ENCODE measurements around the gene NDE1. TPM values are rescaled to one million over a fixed set of nuclear protein-coding genes. Genes with fewer than 3 reads are reported as not detected.
"Not testable (repeated sequence)": the region's sequence is repeated elsewhere in the genome, so short reads cannot be mapped to it uniquely, and the experiment has no call there.

The NDE1 gene
- total RNA-seq, 1 donor from 2014 or later: 55.0 TPM

DNA sequence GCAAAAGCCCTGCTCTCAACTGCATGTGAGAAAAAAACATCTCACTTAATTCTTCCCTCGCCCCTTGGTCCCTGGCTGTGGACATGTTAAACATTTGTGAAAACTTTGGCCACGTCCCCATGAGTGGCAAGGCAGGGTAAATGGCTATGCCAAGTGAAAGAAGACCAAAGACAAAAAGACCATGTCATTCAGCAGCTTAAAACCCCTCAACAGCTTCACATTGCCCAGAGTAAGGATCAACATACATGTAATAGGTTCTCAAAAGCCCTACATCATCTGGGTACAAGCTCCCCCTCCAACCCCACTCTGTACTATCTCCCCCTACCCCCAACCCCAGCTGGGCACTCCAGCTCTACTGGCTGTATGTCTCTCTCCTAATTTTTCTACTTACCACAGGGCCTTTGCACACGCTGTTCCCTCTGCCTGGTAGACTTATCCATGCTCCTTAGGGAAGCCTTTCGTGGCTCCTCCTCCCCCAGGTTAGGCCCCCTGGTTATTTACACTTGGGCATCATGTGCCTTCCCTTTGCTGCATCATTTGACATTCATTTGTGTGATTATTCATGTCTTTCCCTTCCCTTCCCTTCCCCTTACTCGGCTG, 75.7 kb downstream of the NDE1 start:
- Histone ChIP-seq H3K27ac (no peak overlapping the region), H3K4me1 (no peaks in the 10 kb centered on the region), H3K36me3 (peaks cover 0 to 57% of the 10 kb centered on the region in 2 donors), H3K9me3 (no peaks in the 10 kb centered on the region), H3K4me3 (no peak overlapping the region), H3K27me3 (no peaks in the 10 kb centered on the region)
- intact Hi-C loops (cut with DNase I): no loop called here
- TF ChIP-seq, protein P1, sequence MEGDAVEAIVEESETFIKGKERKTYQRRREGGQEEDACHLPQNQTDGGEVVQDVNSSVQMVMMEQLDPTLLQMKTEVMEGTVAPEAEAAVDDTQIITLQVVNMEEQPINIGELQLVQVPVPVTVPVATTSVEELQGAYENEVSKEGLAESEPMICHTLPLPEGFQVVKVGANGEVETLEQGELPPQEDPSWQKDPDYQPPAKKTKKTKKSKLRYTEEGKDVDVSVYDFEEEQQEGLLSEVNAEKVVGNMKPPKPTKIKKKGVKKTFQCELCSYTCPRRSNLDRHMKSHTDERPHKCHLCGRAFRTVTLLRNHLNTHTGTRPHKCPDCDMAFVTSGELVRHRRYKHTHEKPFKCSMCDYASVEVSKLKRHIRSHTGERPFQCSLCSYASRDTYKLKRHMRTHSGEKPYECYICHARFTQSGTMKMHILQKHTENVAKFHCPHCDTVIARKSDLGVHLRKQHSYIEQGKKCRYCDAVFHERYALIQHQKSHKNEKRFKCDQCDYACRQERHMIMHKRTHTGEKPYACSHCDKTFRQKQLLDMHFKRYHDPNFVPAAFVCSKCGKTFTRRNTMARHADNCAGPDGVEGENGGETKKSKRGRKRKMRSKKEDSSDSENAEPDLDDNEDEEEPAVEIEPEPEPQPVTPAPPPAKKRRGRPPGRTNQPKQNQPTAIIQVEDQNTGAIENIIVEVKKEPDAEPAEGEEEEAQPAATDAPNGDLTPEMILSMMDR (IDR thresholded peaks at IDR 0.05): no peak
- no peak for TF ChIP-seq POLR2A (IDR thresholded peaks at IDR 0.05)
- no peak for TF ChIP-seq POLR2AphosphoS5 (IDR thresholded peaks at IDR 0.05; ENCODE audit: insufficient read depth in 1 of 2, low read depth in 1 of 2)
- DNase-seq (ENCODE audit: extremely low spot score in 2 of 2): no peak

GRCh38 chr16:15726715-15727114, 76.7 kb downstream of the NDE1 start:
- no peak for DNase-seq (ENCODE audit: extremely low spot score in 2 of 2)
- no peaks in the 10 kb centered on the region for H3K9me3 ChIP-seq
- intact Hi-C loops (cut with DNase I): no loop called here
- H3K36me3 ChIP-seq: peaks cover 0 to 47% of the 10 kb centered on the region in 2 donors
- H3K27ac ChIP-seq: no peak overlapping the region
- TF ChIP-seq POLR2A (IDR thresholded peaks at IDR 0.05) (no peak), POLR2AphosphoS5 (IDR thresholded peaks at IDR 0.05; ENCODE audit: insufficient read depth in 1 of 2, low read depth in 1 of 2) (no peak)
- TF ChIP-seq, protein P1 (IDR thresholded peaks at IDR 0.05): no peak
- H3K27me3 ChIP-seq: no peaks in the 10 kb centered on the region
- H3K4me1 ChIP-seq: no peaks in the 10 kb centered on the region
- no peak overlapping the region for H3K4me3 ChIP-seq

DNA sequence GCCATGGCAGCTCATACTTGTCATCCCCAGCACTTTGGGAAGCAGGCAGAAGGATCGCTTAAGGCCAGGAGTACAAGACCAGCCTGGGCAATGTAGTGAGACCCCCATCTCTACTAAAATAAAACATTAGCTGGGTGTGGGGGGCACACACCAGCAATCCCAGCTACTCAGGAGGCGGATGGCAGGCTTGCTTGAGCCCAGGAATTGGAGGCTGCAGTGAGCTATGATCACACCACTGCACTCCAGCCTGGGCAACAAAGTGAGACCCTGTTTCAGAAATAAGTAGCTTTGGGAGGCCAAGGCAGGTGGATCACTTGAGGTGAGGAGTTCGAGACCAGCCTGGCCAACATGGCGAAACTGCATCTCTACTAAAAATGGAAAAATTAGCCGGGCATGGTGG, 77.7 kb downstream of the NDE1 start:
- H3K27ac ChIP-seq; H3K9me3 ChIP-seq; H3K27me3 ChIP-seq; H3K4me3 ChIP-seq; intact Hi-C loops (cut with DNase I); H3K4me1 ChIP-seq; DNase-seq (ENCODE audit: extremely low spot score in 2 of 2): not testable (repeated sequence)
- H3K36me3 ChIP-seq: peaks cover 0 to 47% of the 10 kb centered on the region in 2 donors

- no peak overlapping the region for H3K27ac ChIP-seq
- no peak for DNase-seq (ENCODE audit: extremely low spot score in 2 of 2)
- H3K27me3 ChIP-seq: no peaks in the 10 kb centered on the region
- peaks cover 0 to 48% of the 10 kb centered on the region in 2 donors for H3K36me3 ChIP-seq
- no peaks in the 10 kb centered on the region for H3K4me1 ChIP-seq
- no peak overlapping the region for H3K4me3 ChIP-seq
- intact Hi-C loops (cut with DNase I): no loop called here
- TF ChIP-seq, protein P1 (IDR thresholded peaks at IDR 0.05): no peak
- TF ChIP-seq POLR2AphosphoS5 (IDR thresholded peaks at IDR 0.05; ENCODE audit: insufficient read depth in 1 of 2, low read depth in 1 of 2): no peak
- no peak for TF ChIP-seq POLR2A (IDR thresholded peaks at IDR 0.05)
- no peaks in the 10 kb centered on the region for H3K9me3 ChIP-seq
Observed at GRCh38 chr16:15729152-15729551, 79.1 kb downstream of the NDE1 start.

- H3K27ac ChIP-seq: no peak overlapping the region
- TF ChIP-seq, protein P1 (IDR thresholded peaks at IDR 0.05): no peak
- no peak for TF ChIP-seq POLR2AphosphoS5 (IDR thresholded peaks at IDR 0.05; ENCODE audit: insufficient read depth in 1 of 2, low read depth in 1 of 2)
- TF ChIP-seq POLR2A (IDR thresholded peaks at IDR 0.05): no peak
- no peak for DNase-seq (ENCODE audit: extremely low spot score in 2 of 2)
- no peak overlapping the region for H3K4me3 ChIP-seq
- H3K9me3 ChIP-seq: no peaks in the 10 kb centered on the region
- H3K4me1 ChIP-seq: no peaks in the 10 kb centered on the region
- no peaks in the 10 kb centered on the region for H3K27me3 ChIP-seq
- intact Hi-C loops (cut with DNase I): no loop called here
- H3K36me3 ChIP-seq: peaks cover 4 to 25% of the 10 kb centered on the region in 2 donors
Observed at GRCh38 chr16:15732416-15732815, 82.4 kb downstream of the NDE1 start.
